Immature natural killer cell (primary cell): Measurements from ENCODE around the gene TRIM15. TPM values are rescaled to one million over a fixed set of nuclear protein-coding genes. Genes with fewer than 3 reads are reported as not detected.

ENCODE experiments used
- DNase-seq, 3 donors: peaks; one replicate each; pipeline ENCODE4 v3.0.0; 2022; ENCODE audit warnings: mixed read lengths in 1 of 3
- H3K27ac Mint-ChIP-seq, 6 donors: one replicate each; pipeline ENCODE4 v1.8.0; 2020; ENCODE audit warnings: mixed read lengths in 6 of 6, mild to moderate bottlenecking in 5 of 6, inconsistent platforms in 4 of 6, moderate library complexity in 3 of 6
- H3K27me3 Mint-ChIP-seq, 3 donors: one replicate each; pipeline ENCODE4 v1.8.0; 2020 to 2021; ENCODE audit warnings: low read depth in 3 of 3, mild to moderate bottlenecking in 3 of 3, mixed read lengths in 3 of 3, moderate library complexity in 3 of 3, inconsistent platforms in 1 of 3
- H3K36me3 Mint-ChIP-seq, 3 donors: one replicate each; pipeline ENCODE4 v1.8.0; 2020; ENCODE audit warnings: mixed read lengths in 3 of 3, inconsistent platforms in 2 of 3, mild to moderate bottlenecking in 2 of 3
- H3K4me1 Mint-ChIP-seq, 2 donors: one replicate each; pipeline ENCODE4 v1.8.0; 2020; ENCODE audit warnings: inconsistent platforms in 2 of 2, mild to moderate bottlenecking in 2 of 2, mixed read lengths in 2 of 2, moderate library complexity in 1 of 2
- H3K4me3 Mint-ChIP-seq, 5 donors: one replicate each; pipeline ENCODE4 v1.8.0; 2020; ENCODE audit warnings: mild to moderate bottlenecking in 5 of 5, mixed read lengths in 5 of 5, inconsistent platforms in 3 of 5, moderate library complexity in 3 of 5
- H3K9me3 Mint-ChIP-seq, 6 donors: one replicate each; pipeline ENCODE4 v1.8.0; 2020; ENCODE audit warnings: mild to moderate bottlenecking in 6 of 6, mixed read lengths in 6 of 6, inconsistent platforms in 4 of 6, moderate library complexity in 3 of 6
- polyA plus RNA-seq, 3 donors: library from polyadenylated mRNA; unstranded; fragments of 300-500 nt; fragmentation: Illumina TruSeq; gene quantifications; one replicate each; pipeline ENCODE4 v1.2.3, GENCODE V29; 2021

The TRIM15 gene
- polyA plus RNA-seq, 3 donors from 2014 or later: not detected

DNA sequence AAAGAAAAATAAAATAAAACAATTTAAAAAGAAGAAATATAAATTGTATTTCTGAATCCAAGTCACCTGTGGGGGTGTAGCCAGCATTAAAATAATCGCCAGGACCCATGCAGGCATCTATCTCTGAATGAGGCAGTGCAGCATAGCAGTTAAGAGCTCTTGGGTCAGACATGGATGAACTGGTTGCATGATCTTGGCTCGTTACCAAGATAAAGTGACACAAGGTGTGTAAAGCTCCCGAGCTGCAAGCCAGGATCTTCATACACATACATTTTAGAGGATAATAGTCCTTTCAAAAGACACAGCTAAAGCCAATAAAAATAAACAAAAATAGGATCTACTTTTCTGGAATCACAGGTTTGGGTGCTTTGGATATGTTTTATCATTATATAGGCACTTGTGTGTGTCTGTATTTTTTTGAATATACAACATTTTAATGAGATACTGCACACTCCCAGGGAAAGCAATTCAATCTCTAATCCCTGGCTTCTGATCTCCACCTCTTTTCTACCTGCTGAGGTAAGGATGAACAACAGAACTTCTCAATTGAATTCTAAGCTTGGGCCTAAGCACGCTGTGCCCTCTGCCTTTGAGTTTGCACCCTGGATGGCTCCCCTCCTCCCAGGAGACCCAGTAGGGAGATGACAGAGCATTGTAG lies 11.2 kb upstream of the TRIM15 start:
- Mint-ChIP-seq H3K27me3 (peaks cover 0 to 15% (median 0%) of the 10 kb centered on the region in 3 donors), H3K27ac (no peak overlapping the region), H3K9me3 (no peaks in the 10 kb centered on the region), H3K4me1 (peaks cover 4 to 8% of the 10 kb centered on the region in 2 donors), H3K4me3 (no peak overlapping the region), H3K36me3 (no peaks in the 10 kb centered on the region)
- no peak for DNase-seq

DNA sequence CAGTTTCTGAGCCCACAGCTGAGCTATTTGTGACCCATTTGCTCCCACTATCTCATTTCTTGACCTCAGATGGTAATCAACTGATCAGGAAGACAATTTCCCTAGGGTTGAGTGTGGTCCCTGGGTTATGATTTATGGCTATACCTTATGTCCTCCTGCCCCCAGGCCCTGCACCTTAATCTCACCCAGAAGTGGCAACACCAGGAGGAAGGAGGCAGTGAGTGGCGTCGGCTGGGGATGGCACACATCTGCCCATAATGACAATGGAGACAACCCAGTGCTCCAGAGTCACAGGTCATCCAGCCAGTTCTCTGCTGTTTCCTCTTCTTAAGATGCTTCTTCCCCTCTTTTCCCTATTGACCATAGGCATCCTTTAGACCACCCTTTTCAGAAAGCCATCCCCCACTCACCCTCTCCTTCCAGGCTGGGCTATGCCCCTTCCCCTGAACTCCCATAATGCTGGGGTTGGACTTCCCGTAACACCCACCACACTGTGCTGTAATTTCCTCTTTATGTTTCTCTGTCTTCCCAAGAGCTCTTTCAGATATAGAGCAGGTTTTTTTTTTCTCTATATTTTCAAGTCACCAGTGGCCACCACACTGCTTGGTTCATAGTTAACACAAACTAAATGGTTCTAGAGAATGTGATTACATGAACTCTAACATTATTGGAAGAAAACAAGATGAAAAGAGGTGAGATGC lies 10.3 kb upstream of the TRIM15 start:
- Mint-ChIP-seq H3K27ac (no peak overlapping the region), H3K4me3 (no peak overlapping the region), H3K36me3 (no peaks in the 10 kb centered on the region), H3K27me3 (peaks cover 0 to 8% (median 0%) of the 10 kb centered on the region in 3 donors), H3K4me1 (peaks cover 4 to 8% of the 10 kb centered on the region in 2 donors), H3K9me3 (no peaks in the 10 kb centered on the region)
- DNase-seq: no peak

- no peak overlapping the region for H3K4me3 Mint-ChIP-seq
- H3K36me3 Mint-ChIP-seq: no peaks in the 10 kb centered on the region
- no peaks in the 10 kb centered on the region for H3K9me3 Mint-ChIP-seq
- DNase-seq: no peak
- peaks cover 4 to 8% of the 10 kb centered on the region in 2 donors for H3K4me1 Mint-ChIP-seq
- peaks cover 0 to 6% (median 0%) of the 10 kb centered on the region in 3 donors for H3K27me3 Mint-ChIP-seq
- no peak overlapping the region for H3K27ac Mint-ChIP-seq
These were observed 9.3 kb upstream of the TRIM15 start for GRCh38 chr6:30154061-30154460.

- Mint-ChIP-seq H3K9me3 (no peaks in the 10 kb centered on the region), H3K36me3 (no peaks in the 10 kb centered on the region), H3K27me3 (peaks cover 0 to 6% (median 0%) of the 10 kb centered on the region in 3 donors), H3K27ac (no peak overlapping the region), H3K4me3 (no peak overlapping the region), H3K4me1 (peaks cover 4 to 8% of the 10 kb centered on the region in 2 donors)
- DNase-seq: no peak
These were observed 8.4 kb upstream of the TRIM15 start for GRCh38 chr6:30154709-30155519.

DNA sequence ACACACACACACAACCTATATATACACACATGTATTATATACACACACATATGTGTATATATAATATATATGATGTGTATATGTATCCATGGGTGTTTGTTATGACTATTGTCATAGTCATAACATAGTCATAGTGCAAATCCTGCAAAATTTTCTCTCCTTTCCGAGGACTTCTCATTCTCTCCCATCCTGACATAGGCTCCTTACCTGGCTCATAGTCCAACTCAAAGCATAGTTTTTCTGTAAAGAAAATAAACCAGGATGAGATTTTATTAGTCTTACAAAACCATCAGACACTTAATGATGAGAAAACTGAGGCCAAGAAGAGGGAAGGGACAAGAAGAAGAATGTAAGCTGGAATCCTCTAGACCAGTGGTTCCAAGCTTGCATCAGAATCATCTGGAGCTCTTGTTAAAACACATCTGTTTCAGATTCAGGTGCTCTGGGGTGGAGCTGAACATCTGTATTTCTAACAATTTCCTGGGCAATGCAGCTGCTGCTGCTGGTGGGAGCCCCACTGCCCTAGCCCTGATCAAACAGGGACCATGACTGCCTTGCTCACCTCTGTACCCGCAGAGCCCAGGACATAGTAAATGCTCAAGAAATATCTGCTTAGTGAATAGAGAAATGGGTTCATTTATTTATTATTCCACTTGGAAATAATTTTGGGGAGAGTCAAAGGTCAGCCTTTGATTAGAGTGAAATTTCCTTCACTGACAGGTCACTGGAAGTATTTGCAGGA lies 7.7 kb upstream of the TRIM15 start:
- DNase-seq: no peak
- H3K4me3 Mint-ChIP-seq: no peak overlapping the region
- H3K4me1 Mint-ChIP-seq: peaks cover 4 to 8% of the 10 kb centered on the region in 2 donors
- no peak overlapping the region for H3K27ac Mint-ChIP-seq
- no peaks in the 10 kb centered on the region for H3K9me3 Mint-ChIP-seq
- H3K36me3 Mint-ChIP-seq: no peaks in the 10 kb centered on the region
- peaks cover 0 to 6% (median 0%) of the 10 kb centered on the region in 3 donors for H3K27me3 Mint-ChIP-seq

- H3K4me1 Mint-ChIP-seq: peaks cover 4 to 7% of the 10 kb centered on the region in 2 donors
- no peak overlapping the region for H3K4me3 Mint-ChIP-seq
- no peaks in the 10 kb centered on the region for H3K36me3 Mint-ChIP-seq
- no peaks in the 10 kb centered on the region for H3K9me3 Mint-ChIP-seq
- peaks cover 0 to 6% (median 0%) of the 10 kb centered on the region in 3 donors for H3K27me3 Mint-ChIP-seq
- DNase-seq: no peak
- H3K27ac Mint-ChIP-seq: no peak overlapping the region
These were observed 7.1 kb upstream of the TRIM15 start for GRCh38 chr6:30156262-30156599.

DNA sequence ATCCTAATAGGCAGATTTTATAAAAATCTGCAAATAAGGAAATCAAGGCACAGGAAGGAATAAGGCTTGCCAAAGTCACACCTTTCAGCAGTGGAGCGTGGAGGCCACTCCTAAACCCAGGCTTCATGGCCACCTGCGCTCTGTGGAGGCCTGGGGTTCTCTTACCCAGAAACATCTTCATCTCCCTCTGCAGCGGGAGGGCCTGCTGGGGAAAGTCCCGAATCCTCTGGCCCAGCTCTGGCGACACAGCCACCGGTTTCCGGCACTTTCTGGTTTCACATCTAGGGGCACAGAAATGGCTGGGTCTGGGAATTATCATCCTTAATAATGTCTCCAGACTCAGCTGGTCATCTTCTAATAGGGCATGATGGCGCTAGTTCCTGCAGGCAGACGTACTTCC lies 6.6 kb upstream of the TRIM15 start:
- DNase-seq: no peak
- Mint-ChIP-seq H3K27ac (no peak overlapping the region), H3K36me3 (no peaks in the 10 kb centered on the region), H3K9me3 (no peaks in the 10 kb centered on the region), H3K4me1 (peaks cover 0 to 2% of the 10 kb centered on the region in 2 donors), H3K4me3 (no peak overlapping the region), H3K27me3 (peaks cover 0 to 6% (median 0%) of the 10 kb centered on the region in 3 donors)

DNA sequence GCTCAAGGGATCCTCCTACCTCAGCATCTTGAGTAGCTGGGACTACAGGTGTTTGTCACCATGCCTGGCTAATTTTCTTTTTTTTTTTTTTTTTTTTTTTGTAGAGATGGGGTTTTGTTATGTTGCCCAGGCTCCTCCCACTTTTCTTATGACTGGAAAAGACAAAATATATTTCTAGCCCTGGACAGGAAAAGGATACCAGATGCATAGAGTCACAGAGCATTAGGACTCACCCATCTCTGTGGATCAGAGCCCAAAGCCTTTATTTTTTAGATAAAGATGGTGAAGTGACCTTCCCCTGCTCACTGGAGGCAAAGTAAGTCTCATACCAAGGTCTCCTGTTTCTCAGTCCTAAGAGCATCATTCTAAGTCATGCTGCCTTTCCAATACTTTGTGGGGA lies 5.8 kb upstream of the TRIM15 start:
- no peaks in the 10 kb centered on the region for H3K4me1 Mint-ChIP-seq
- H3K36me3 Mint-ChIP-seq: no peaks in the 10 kb centered on the region
- H3K27ac Mint-ChIP-seq: no peak overlapping the region
- H3K4me3 Mint-ChIP-seq: no peak overlapping the region
- no peaks in the 10 kb centered on the region for H3K9me3 Mint-ChIP-seq
- peaks cover 0 to 6% (median 2%) of the 10 kb centered on the region in 3 donors for H3K27me3 Mint-ChIP-seq
- no peak for DNase-seq

- no peak for DNase-seq
- Mint-ChIP-seq H3K9me3 (no peaks in the 10 kb centered on the region), H3K27me3 (peaks cover 0 to 6% (median 2%) of the 10 kb centered on the region in 3 donors), H3K4me1 (no peaks in the 10 kb centered on the region), H3K36me3 (no peaks in the 10 kb centered on the region), H3K4me3 (no peak overlapping the region), H3K27ac (no peak overlapping the region)
These were observed 5.3 kb upstream of the TRIM15 start for GRCh38 chr6:30157999-30158398.

DNA sequence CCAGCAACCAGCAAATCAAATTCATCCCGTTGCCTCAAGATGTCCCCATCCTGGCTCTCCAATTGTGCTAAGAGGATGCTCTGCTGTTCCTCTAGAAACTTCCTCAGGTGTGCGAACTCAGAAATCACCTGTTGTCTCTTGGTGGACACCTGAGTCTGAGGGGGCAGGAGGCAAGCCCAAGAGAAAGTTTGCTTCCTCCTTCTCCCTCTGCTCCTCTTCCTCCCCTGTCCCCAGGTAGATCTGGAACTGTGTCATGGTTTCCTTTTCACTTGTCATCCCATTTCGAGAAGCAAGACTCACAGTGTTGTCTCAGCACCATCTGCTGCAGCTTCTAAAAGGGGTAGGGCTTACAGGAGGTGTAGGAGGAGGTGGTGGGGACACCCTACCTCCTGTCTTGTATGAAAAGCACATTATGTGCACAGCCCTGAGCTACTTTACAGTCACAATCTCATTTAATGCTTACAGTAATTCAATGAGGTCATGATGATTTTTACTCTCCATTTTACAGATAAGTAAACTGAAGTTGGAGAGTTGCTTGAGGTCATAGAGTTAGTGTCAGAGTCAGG lies 4.8 kb upstream of the TRIM15 start:
- H3K9me3 Mint-ChIP-seq: no peaks in the 10 kb centered on the region
- no peaks in the 10 kb centered on the region for H3K36me3 Mint-ChIP-seq
- no peaks in the 10 kb centered on the region for H3K4me1 Mint-ChIP-seq
- H3K4me3 Mint-ChIP-seq: no peak overlapping the region
- DNase-seq: no peak
- peaks cover 0 to 6% (median 2%) of the 10 kb centered on the region in 3 donors for H3K27me3 Mint-ChIP-seq
- H3K27ac Mint-ChIP-seq: no peak overlapping the region

DNA sequence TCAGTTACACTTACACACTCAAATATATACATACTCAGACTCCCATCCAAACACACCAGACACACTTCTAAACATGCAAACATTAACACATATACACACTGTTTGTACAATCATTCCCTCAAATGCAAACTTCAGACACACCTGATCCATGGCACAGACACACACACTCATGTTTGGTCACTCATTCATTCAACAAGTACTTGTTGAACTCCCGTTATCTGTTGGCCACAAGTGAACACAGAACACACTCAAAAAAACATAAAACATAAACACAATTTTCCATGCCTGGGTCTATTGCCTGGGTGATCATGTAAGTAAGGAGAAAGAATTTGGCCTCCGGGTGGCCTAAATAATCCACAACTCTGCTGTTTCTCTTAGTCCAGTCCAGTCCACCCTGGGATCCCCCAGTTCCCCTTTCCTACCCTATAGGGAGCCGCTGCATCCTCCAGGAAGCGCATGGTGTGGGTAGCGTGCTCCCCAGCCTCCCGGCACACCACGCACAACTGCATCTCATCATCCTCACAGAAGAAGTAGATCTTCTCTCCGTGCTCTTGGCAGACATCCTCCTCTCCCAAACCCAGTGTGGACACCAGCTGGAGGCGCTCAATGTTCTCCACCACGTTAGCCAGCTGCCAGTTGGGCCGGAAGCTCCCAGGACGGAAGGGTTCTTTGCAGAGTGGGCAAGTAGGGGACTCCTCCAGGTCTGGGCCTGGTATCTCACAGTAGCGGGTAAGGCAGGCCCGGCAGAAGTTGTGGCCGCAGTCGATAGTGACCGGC lies 3.1 kb upstream of the TRIM15 start:
- no peaks in the 10 kb centered on the region for H3K36me3 Mint-ChIP-seq
- H3K4me1 Mint-ChIP-seq: no peaks in the 10 kb centered on the region
- H3K4me3 Mint-ChIP-seq: no peak overlapping the region
- H3K27me3 Mint-ChIP-seq: peaks cover 0 to 5% (median 2%) of the 10 kb centered on the region in 3 donors
- no peak overlapping the region for H3K27ac Mint-ChIP-seq
- H3K9me3 Mint-ChIP-seq: no peaks in the 10 kb centered on the region
- no peak for DNase-seq

DNA sequence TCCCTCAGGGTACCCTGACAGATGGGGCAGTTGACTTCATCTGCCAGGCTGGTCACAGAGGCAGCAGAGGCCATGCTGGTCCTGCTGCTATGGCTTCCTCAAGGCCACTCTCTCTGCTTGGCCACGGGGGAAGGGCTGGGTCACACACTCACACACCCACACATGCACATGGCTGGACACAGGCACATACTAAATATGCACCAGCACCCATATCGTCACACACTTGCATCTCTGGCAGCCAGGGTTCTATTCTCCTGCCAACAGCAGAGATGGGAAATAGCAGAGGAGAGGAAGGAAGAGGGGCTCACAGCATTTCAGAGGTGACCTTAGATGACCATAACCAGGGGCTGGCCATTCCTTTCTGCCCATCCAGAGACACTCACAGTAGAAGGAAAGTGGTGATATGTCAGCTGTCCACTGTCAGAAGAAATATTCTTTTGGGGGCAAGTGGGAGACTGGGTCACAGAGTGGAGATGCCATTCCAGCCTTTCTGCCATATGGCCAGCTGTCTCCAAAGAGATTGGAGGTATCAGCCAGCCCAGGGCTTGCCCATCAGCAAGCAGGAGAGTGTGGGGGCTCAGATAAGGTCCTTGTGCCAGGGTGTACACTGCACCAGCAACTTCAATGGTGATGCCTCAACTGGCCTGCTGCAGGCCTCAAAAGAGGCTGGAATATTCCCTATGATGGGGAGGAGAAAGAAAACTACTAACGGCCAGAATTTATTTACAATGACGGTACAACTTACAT lies 2.4 kb upstream of the TRIM15 start, which contains the start of gene TRIM10:
Gene TRIM10 (minus strand): TSS at position 427 of the 747 bp plus-strand sequence. CDS start 353 bp downstream, at position 74.
- no peak within 1 kb of the TSS for H3K4me3 Mint-ChIP-seq
- no peaks in the 10 kb centered on the region for H3K9me3 Mint-ChIP-seq
- no peaks in the 10 kb centered on the region for H3K4me1 Mint-ChIP-seq
- DNase-seq: no peak
- no peaks in the 10 kb centered on the region for H3K36me3 Mint-ChIP-seq
- H3K27ac Mint-ChIP-seq: no peak within 1 kb of the TSS
- H3K27me3 Mint-ChIP-seq: peaks cover 0 to 6% (median 5%) of the 10 kb centered on the region in 3 donors
